NCI-H128 (cell line): ENCODE data around the gene UPK3B.
"Not testable (repeated sequence)": the region's sequence is repeated elsewhere in the genome, so short reads cannot be mapped to it uniquely, and the experiment has no call there.

ENCODE experiments used
- DNase-seq: peaks from one replicate; lab custom pipeline; 2025; ENCODE audit not compliant: unreplicated experiment; lab: John Stamatoyannopoulos, UW

UPK3B gene

DNA sequence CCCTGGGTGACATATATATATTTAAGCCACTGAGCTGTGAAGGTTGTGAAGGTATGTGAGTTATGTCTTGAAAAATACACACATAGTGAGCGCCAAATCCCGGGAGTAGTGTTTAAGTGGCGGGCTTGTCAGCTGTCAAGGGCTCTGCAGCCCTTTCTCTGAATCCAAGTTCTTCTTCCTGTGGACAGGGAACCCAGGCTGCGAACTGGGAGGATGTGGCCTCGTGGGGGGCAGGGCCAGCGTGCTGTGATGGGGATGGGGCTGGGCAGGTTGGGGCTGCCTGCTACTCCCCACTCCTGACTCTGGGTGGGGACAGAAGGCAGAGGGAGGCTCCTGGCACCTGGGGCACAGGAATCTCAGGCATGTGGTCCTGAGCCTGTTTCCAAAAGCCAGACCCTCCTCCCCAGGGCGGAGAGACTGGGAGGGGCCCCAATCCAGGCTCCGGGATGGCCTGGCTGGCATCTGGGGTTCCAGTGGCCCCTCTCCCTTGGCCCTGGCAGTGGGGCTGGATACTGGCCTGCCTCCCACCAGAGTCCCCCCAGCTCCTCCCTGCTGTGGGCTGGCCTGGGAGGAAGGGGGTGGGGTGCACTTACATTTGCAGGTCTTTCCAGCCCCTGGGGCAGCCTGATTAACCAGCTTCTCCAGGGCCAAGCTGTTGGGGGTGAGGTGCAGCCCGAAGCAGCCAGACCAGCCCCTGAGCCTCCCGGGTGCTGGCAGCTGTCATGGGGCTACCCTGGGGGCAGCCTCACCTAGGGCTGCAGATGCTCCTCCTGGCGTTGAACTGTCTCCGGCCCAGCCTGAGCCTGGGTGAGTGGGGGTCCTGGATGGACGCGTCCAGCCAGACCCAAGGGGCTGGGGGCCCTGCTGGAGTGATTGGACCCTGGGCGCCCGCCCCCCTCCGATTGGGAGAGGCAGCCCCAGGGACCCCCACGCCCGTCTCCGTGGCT, at the start of gene UPK3B:
Gene UPK3B (plus strand): TSS at position 622 of the 947 bp plus-strand sequence. CDS start 101 bp downstream, at position 723.
- no peak for DNase-seq

GRCh38 chr7:76460767-76461166, 49.6 kb upstream of the UPK3B start:
- not testable (repeated sequence) for DNase-seq

DNA sequence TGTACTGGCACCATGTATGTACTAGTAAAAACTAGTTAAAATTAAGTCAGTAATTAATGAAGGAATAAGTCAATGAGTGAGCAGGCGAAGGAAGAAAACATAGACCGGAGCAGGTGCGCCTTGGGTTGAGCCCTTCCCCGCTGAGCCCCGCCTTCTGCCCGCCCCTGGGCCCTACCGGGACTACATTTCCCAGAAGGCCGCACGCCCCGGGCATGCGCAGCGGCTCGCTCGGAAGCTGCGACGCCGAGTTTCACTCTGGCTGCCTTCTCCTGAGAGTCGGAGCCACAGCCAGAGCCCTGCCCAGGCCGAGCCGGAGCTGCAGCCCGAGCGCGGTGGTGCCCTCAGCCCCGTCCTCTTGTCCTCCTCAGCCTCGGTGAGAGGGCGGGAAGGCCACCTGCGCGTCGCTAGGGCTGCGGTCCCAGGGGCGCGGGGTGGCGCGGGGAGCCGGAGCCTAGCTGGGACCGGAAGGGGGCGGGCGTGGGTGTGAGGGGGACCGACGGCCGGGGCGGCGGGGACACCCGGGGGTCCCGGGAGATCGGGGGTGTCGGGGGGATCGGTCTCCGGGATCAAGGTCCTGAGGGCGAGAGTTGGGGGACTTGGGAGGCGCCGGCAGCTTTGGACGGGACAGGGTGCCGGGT, 48.8 kb upstream of the UPK3B start, which contains the start of gene DTX2:
Gene DTX2 (plus strand): TSS at position 246 of the 638 bp plus-strand sequence. CDS start 18,801 bp downstream, outside the sequence.
- not testable (repeated sequence) for DNase-seq

- not testable (repeated sequence) for DNase-seq
Observed at GRCh38 chr7:76462271-76462882, 48.0 kb upstream of the UPK3B start.

DNA sequence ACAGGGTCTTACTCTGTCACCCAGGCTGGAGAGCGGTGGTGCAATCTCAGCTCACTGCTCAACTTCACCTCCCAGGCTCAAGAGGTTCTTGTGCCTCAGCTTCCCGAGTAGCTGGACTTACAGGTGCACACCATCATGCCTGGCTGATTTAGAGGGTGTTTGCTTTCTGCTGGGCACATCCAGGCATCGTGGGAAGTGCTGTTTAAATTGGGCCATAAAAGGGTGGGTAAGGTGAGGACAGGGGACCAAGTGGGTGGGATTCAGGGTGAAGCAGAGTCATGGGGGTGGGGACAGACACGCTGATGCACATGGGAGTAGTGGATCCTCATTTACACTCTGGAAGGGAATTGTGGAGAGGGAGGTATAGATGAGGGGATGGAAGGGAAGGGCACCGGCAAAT, 45.4 kb upstream of the UPK3B start:
- DNase-seq, result not testable (repeated sequence)

DNA sequence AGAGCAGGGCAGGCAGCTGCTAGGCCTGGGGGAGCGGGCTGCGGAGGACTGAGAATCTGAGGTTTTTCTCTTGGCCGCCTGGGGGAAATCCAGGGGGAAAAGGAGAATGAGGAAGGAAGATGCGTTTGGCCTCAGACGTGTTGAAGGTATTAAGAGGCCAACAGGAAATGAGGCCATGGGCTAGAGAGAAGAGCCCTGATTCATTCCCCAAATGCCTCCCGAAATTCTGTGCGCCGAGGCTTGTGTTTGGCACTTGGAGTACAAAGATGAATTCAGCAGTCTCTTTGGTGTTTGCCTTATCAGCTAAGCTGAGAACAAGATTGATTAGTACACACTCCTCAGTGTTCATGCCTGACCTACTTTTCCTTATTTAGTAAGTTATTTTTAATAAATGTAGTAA, 44.4 kb upstream of the UPK3B start:
- not testable (repeated sequence) for DNase-seq

DNA sequence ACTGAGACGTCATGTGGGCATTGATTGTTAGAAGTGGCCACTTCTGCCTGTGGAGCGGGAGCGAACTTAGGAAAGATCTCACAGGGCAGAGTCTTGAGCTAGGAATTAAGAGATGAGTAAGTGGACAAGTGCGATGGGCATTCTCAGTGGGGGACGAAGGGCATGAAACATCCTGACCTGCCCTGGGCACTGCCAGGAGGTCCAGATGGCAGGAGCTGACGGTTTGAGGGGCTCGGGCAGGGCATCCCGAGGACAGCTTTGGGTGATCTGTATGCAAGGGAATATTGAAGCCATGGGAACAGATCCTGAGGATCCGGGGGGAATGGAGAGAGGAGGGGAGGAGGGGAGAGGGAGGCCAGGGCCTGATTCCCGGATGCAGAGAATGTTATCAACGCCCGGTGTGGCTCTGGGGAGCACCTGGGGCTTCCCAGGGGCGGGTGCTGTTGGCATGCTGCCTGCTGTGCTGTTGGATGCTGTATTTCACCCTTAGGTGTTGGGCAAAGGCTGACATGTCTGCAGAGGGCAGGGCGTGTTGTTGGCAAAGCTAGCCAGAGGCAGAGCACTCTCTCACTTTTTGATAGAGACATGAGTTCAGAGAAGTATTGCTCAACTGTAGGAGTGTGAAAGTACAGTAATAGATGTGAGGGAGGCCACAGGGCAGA, 42.5 kb upstream of the UPK3B start:
- not testable (repeated sequence) for DNase-seq

- not testable (repeated sequence) for DNase-seq
Observed at GRCh38 chr7:76471556-76472221, 38.7 kb upstream of the UPK3B start.

- DNase-seq, result not testable (repeated sequence)
Observed at GRCh38 chr7:76473097-76473496, 37.3 kb upstream of the UPK3B start.

GRCh38 chr7:76476280-76476679, 34.1 kb upstream of the UPK3B start:
- DNase-seq, result not testable (repeated sequence)

DNA sequence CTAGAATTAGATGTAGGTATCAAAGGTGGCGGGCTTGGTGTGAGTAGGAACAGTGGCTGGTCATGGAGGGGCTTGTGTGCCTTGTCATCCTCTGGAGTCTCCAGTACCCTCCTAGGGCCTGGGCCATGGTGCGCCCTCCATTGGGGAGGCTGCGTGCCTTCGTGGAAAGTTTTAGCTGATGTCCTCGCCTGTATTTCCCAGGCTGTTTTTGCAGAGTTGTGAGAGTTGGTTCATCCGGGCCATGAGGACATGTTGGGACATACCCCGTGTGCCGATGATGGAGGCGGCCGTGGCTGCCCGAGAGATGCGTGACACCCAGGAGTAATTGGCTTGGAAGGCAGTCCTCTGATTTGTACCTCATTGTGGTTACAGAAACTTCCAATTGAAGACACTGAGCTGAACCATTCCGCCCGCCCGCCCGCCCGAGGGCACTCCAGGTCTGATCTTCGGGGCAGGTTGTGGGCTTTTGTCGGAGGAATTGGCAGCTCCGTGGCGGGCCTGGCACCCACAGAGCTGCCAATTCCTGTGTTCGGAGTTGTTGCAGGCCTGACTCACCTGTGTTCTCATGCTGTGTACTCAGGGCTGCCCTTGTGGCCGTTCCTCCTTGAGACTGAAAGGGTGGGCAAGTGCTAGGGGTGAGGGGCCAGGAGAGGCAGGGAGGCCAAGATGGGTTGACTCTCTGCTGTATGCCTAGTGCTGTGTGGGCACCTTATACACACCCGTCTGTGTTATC, 33.4 kb upstream of the UPK3B start:
- DNase-seq, result not testable (repeated sequence)

- DNase-seq, result not testable (repeated sequence)
Observed at GRCh38 chr7:76479628-76480027, 30.7 kb upstream of the UPK3B start.

GRCh38 chr7:76480403-76481253, 29.7 kb upstream of the UPK3B start:
- not testable (repeated sequence) for DNase-seq

DNA sequence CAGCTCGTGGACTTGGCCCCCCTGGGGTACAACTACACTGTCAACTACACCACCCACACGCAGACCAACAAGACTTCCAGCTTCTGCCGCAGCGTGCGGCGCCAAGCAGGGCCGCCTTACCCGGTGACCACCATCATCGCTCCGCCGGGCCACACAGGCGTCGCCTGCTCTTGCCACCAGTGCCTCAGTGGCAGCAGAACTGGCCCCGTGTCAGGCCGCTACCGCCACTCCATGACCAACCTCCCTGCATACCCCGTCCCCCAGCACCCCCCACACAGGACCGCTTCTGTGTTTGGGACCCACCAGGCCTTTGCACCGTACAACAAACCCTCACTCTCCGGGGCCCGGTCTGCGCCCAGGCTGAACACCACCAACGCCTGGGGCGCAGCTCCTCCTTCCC, 27.7 kb upstream of the UPK3B start:
- not testable (repeated sequence) for DNase-seq

DNA sequence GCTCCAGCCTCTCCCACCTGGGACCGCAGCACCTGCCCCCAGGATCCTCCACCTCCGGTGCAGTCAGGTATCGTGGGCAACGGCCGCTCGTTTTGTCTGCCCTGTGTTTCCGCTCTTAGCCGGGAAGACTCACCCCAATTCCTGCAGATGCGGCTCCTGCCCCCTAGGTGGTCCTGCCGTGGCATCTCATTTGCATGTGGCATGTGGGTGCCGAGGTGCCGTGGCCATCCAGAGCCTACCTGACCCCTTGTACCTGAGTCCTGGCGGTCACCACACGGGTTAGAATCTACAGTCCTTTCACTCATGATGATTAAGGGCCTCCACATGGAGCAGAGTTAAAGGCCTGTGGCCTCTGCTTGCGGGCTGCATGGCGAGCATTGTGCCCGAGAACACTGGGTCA, 27.3 kb upstream of the UPK3B start:
- not testable (repeated sequence) for DNase-seq

DNA sequence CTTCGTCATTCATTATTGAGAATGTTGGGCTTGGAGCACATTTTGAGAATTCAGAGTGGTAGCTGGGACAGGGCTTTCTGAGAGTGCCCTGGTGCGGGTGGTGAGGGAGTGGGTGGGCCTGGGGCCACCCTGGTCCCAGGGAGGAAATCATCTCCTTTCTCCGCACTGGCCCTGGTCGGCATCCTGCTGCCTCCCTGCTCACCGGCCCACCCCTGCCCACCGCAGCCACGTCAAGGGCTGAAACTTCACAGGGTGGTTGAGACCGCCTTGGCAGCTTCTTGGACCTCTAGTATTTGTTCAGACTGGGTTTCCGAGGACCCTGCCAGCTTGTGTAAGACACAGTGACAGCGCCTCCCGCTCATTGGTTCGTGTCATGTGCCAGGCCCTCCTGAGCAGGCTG, 25.9 kb upstream of the UPK3B start:
- not testable (repeated sequence) for DNase-seq

GRCh38 chr7:76485822-76486610, 24.3 kb upstream of the UPK3B start:
- not testable (repeated sequence) for DNase-seq

- not testable (repeated sequence) for DNase-seq
Observed at GRCh38 chr7:76486618-76487017, 23.7 kb upstream of the UPK3B start.
